OCI-LY3 (cell line): ENCODE measurements around the gene IFNGR1.

Experiments
- H2AFZ ChIP-seq: fragments of 200-600, 300-600 bp; shearing (Covaris generic); 2 replicates; pipeline ENCODE4 v1.6.0; 2014; ENCODE audit warnings: antibody characterized with exemption, low read depth, low read length
- H3K27ac ChIP-seq: fragments of 200-600, 300-600 bp; sonication (generic); 2 replicates; pipeline ENCODE4 v1.5.1; 2014; ENCODE audit warnings: mild to moderate bottlenecking, low read length, moderate library complexity, mixed read lengths
- H3K27me3 ChIP-seq: fragments of 200-600, 300-600 bp; sonication (generic); 2 replicates; pipeline ENCODE4 v1.6.1; 2014; ENCODE audit warnings: low read depth, low read length, mixed read lengths
- H3K36me3 ChIP-seq: fragments of 200-600, 300-600 bp; sonication (generic); replicated peaks from 2 replicates; pipeline ENCODE3; 2014; ENCODE audit warnings: low read depth, low read length, mixed read lengths
- H3K4me1 ChIP-seq: fragments of 300-600, 200-600 bp; sonication (generic); 2 replicates; pipeline ENCODE4 v1.6.1; 2014; ENCODE audit warnings: low read length, mixed read lengths
- H3K4me2 ChIP-seq: fragments of 200-600, 300-600 bp; sonication (generic); 2 replicates; pipeline ENCODE4 v1.6.1; 2014; ENCODE audit warnings: low read length, mixed read lengths
- H3K4me3 ChIP-seq: fragments of 300-600, 200-600 bp; sonication (generic); 2 replicates; pipeline ENCODE4 v1.5.1; 2014; ENCODE audit warnings: antibody characterized with exemption, mild to moderate bottlenecking, low read length, moderate library complexity
- H3K79me2 ChIP-seq: fragments of 300-600, 200-600 bp; shearing (Covaris generic); 2 replicates; pipeline ENCODE4 v1.6.1; 2014; ENCODE audit warnings: mild to moderate bottlenecking, low read length, mixed read lengths
- H3K9ac ChIP-seq: fragments of 300-600, 200-600 bp; shearing (Covaris generic); 2 replicates; pipeline ENCODE4 v1.6.0; 2014; ENCODE audit warnings: mild to moderate bottlenecking, low read length, moderate library complexity
- H3K9me3 ChIP-seq: fragments of 200-600, 300-600 bp; shearing (Covaris generic); 2 replicates; pipeline ENCODE4 v1.6.1; 2014; ENCODE audit warnings: low read length, mixed read lengths; ENCODE audit not compliant: insufficient read depth
- H4K20me1 ChIP-seq: fragments of 200-600, 300-600 bp; sonication (generic); 2 replicates; pipeline ENCODE4 v1.6.1; 2016; ENCODE audit warnings: low read length, mixed read lengths; ENCODE audit not compliant: insufficient read depth
- CTCF ChIP-seq: fragments of 200-600, 300-600 bp; sonication (generic); IDR thresholded peaks from 2 replicates; pipeline ENCODE4 v1.5.1; 2014; ENCODE audit warnings: antibody characterized with exemption, low read length, low read depth
- EZH2phosphoT487 ChIP-seq: fragments of 200-600 bp; shearing (Covaris generic); IDR thresholded peaks from 2 replicates; pipeline ENCODE4 v1.6.1; 2018; ENCODE audit warnings: antibody characterized with exemption, mixed run types, low read depth

Gene IFNGR1

GRCh38 chr6:137159912-137160311 is 59.3 kb downstream of the IFNGR1 start:
- H3K9me3 ChIP-seq, result peaks cover 22% of the 10 kb centered on the region; the same call in 1 of the 2 replicates
- H3K4me1 ChIP-seq, result peaks cover 10% of the 10 kb centered on the region
- H2AFZ ChIP-seq, result no peak overlapping the region
- no peak overlapping the region for H3K27ac ChIP-seq
- H3K79me2 ChIP-seq, result no peaks in the 10 kb centered on the region
- no peaks in the 10 kb centered on the region for H4K20me1 ChIP-seq
- H3K27me3 ChIP-seq, result no peaks in the 10 kb centered on the region
- no peak overlapping the region for H3K4me2 ChIP-seq
- no peak overlapping the region for H3K9ac ChIP-seq
- H3K4me3 ChIP-seq, result no peak overlapping the region
- peaks cover 2% of the 10 kb centered on the region for H3K36me3 ChIP-seq
- TF ChIP-seq EZH2phosphoT487, result no peak
- no peak for TF ChIP-seq CTCF

- Histone ChIP-seq H3K4me3 (no peak overlapping the region), H3K27me3 (no peaks in the 10 kb centered on the region), H3K9ac (no peak overlapping the region), H3K9me3 (0 out of 2 replicates have a peak, but pooled peaks cover 3% of the 10 kb centered on the region), H4K20me1 (no peaks in the 10 kb centered on the region), H3K27ac (no peak overlapping the region), H3K4me2 (no peak overlapping the region), H2AFZ (no peak overlapping the region), H3K36me3 (no peaks in the 10 kb centered on the region), H3K4me1 (peaks cover 8% of the 10 kb centered on the region), H3K79me2 (no peaks in the 10 kb centered on the region)
- TF ChIP-seq CTCF (no peak), EZH2phosphoT487 (no peak)
Observed at GRCh38 chr6:137157601-137158000, 61.6 kb downstream of the IFNGR1 start.

- H3K4me2 ChIP-seq, result no peak overlapping the region
- TF ChIP-seq CTCF (no peak), EZH2phosphoT487 (no peak)
- no peaks in the 10 kb centered on the region for H3K27me3 ChIP-seq
Observed at GRCh38 chr6:137156650-137157049, 62.5 kb downstream of the IFNGR1 start.

GRCh38 chr6:137155830-137156229 is 63.4 kb downstream of the IFNGR1 start:
- Histone ChIP-seq H2AFZ (peak overlapping the region; percentile 54; the same call in 1 of the 2 replicates), H3K9ac (no peak overlapping the region), H3K4me3 (no peak overlapping the region), H3K79me2 (no peaks in the 10 kb centered on the region), H3K27me3 (no peaks in the 10 kb centered on the region), H3K4me1 (peaks cover 10% of the 10 kb centered on the region), H4K20me1 (no peaks in the 10 kb centered on the region), H3K4me2 (0 out of 2 replicates have a peak overlapping the region, but pooled peaks have one; percentile 11), H3K9me3 (0 out of 2 replicates have a peak, but pooled peaks cover 3% of the 10 kb centered on the region), H3K27ac (no peak overlapping the region), H3K36me3 (peaks cover 3% of the 10 kb centered on the region)
- TF ChIP-seq CTCF (no peak), EZH2phosphoT487 (no peak)

More at GRCh38 chr6:137156650-137157049, 62.5 kb downstream of the IFNGR1 start:
- Histone ChIP-seq H3K9ac (no peak overlapping the region), H3K36me3 (no peaks in the 10 kb centered on the region), H3K4me3 (no peak overlapping the region), H3K9me3 (0 out of 2 replicates have a peak, but pooled peaks cover 3% of the 10 kb centered on the region), H3K79me2 (no peaks in the 10 kb centered on the region), H4K20me1 (no peaks in the 10 kb centered on the region), H3K4me1 (peaks cover 8% of the 10 kb centered on the region), H2AFZ (no peak overlapping the region), H3K27ac (no peak overlapping the region)
